ENCODE data around the gene ELAPOR2. TPM values are rescaled to one million over a fixed set of nuclear protein-coding genes. Genes with fewer than 3 reads are reported as not detected.

The ELAPOR2 gene
- total and polyA plus RNA-seq, 2 of the 13 experiments (the other 11 are each of a cell fraction or from before 2014, with no cell fraction given), result 7.8 to 8.4 TPM

DNA sequence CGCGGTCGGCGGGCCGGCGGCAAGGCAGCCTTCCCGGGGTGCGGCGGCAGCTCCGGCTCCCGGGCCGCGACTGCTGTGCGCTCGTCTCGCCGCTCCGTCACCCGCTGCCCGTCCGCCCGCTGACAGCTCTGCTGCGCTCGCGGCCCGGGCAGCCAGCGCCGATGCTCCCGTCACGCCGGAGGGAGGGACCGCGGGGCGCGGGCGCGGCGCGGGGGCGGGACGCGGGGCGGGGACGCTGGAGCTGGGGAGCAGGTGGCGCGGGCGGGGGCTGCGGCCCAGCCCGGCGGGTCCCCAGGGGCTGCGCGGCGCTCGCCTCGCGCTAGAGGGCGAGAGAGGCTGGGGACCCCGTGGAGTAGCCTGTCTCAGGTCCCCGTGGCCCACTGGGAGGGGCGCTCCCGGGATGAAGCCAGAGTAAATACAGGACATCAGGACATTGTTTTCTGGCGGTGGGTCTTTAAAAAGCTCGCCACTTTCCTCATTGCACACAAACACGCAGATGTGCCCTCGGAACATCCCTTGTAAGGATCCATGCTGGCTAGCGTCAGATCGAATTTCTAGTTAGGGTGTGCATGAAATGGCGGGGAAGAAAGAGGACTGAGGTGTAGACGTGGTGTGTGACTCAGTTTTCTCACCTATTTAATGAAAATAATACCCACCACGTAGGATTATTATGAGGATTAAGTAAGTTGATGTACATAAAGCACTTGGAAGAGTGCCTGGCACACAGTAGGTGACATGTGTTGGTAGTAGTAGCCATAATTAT is at the start of gene ELAPOR2 (continued):
- TF ChIP-seq NFE2 (CRISPR knock-in tag; IDR thresholded peaks at IDR 0.05), result no peak
- peak; percentile 47; the same call in 1 of the 2 replicates for TF ChIP-seq PATZ1 (CRISPR knock-in tag; IDR thresholded peaks at IDR 0.05)
- TF ChIP-seq HOXD1 (CRISPR knock-in tag; IDR thresholded peaks at IDR 0.05), result no peak
- no peak for TF ChIP-seq GTF2F1 (IDR thresholded peaks at IDR 0.05; ENCODE audit: low read length)
- no peak for TF ChIP-seq NFKBIZ (CRISPR knock-in tag; IDR thresholded peaks at IDR 0.05)
- no peak for TF ChIP-seq ZNF724P (CRISPR knock-in tag; IDR thresholded peaks at IDR 0.05; ENCODE audit: borderline replicate concordance)
- TF ChIP-seq ZKSCAN1 (IDR thresholded peaks at IDR 0.05; ENCODE audit: low read length), result peak; percentile 50; the same call in 1 of the 2 replicates
- no peak for TF ChIP-seq SUZ12 (IDR thresholded peaks at IDR 0.05; ENCODE audit: low read depth, low read length)
- TF ChIP-seq POLR2G (IDR thresholded peaks at IDR 0.05; ENCODE audit: low read depth, low read length), result no peak
- TF ChIP-seq ZNF713 (CRISPR knock-in tag; IDR thresholded peaks at IDR 0.05), result no peak
- TF ChIP-seq ATM (IDR thresholded peaks at IDR 0.05; ENCODE audit: borderline replicate concordance), result no peak
- TF ChIP-seq ZBTB7B (CRISPR knock-in tag; IDR thresholded peaks at IDR 0.05), result 0 out of 2 replicates have a peak, but pooled peaks have one; percentile 39
- TF ChIP-seq MAFF (IDR thresholded peaks at IDR 0.05; ENCODE audit: low read depth, low read length), result no peak
- no peak for TF ChIP-seq TCF7 (IDR thresholded peaks at IDR 0.05; ENCODE audit: low read depth)
- no peak for TF ChIP-seq RFXAP (CRISPR knock-in tag; IDR thresholded peaks at IDR 0.05; ENCODE audit: borderline replicate concordance)
- no peak for TF ChIP-seq POLR2AphosphoS2 (IDR thresholded peaks at IDR 0.05; ENCODE audit: low read depth, low read length)
- peak; percentile 56; the same call in 1 of the 2 replicates for TF ChIP-seq ATF7-NPFF (CRISPR knock-in tag; IDR thresholded peaks at IDR 0.05; ENCODE audit: low read depth)
- TF ChIP-seq, protein P1, sequence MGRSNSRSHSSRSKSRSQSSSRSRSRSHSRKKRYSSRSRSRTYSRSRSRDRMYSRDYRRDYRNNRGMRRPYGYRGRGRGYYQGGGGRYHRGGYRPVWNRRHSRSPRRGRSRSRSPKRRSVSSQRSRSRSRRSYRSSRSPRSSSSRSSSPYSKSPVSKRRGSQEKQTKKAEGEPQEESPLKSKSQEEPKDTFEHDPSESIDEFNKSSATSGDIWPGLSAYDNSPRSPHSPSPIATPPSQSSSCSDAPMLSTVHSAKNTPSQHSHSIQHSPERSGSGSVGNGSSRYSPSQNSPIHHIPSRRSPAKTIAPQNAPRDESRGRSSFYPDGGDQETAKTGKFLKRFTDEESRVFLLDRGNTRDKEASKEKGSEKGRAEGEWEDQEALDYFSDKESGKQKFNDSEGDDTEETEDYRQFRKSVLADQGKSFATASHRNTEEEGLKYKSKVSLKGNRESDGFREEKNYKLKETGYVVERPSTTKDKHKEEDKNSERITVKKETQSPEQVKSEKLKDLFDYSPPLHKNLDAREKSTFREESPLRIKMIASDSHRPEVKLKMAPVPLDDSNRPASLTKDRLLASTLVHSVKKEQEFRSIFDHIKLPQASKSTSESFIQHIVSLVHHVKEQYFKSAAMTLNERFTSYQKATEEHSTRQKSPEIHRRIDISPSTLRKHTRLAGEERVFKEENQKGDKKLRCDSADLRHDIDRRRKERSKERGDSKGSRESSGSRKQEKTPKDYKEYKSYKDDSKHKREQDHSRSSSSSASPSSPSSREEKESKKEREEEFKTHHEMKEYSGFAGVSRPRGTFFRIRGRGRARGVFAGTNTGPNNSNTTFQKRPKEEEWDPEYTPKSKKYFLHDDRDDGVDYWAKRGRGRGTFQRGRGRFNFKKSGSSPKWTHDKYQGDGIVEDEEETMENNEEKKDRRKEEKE (IDR thresholded peaks at IDR 0.05), result no peak
- TF ChIP-seq ZNF879 (CRISPR knock-in tag; IDR thresholded peaks at IDR 0.05), result no peak
- TF ChIP-seq, protein P2, sequence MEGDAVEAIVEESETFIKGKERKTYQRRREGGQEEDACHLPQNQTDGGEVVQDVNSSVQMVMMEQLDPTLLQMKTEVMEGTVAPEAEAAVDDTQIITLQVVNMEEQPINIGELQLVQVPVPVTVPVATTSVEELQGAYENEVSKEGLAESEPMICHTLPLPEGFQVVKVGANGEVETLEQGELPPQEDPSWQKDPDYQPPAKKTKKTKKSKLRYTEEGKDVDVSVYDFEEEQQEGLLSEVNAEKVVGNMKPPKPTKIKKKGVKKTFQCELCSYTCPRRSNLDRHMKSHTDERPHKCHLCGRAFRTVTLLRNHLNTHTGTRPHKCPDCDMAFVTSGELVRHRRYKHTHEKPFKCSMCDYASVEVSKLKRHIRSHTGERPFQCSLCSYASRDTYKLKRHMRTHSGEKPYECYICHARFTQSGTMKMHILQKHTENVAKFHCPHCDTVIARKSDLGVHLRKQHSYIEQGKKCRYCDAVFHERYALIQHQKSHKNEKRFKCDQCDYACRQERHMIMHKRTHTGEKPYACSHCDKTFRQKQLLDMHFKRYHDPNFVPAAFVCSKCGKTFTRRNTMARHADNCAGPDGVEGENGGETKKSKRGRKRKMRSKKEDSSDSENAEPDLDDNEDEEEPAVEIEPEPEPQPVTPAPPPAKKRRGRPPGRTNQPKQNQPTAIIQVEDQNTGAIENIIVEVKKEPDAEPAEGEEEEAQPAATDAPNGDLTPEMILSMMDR (CRISPR knock-in tag; IDR thresholded peaks at IDR 0.05), result peak; percentile 66
- no peak for TF ChIP-seq ZBTB37 (CRISPR knock-in tag; IDR thresholded peaks at IDR 0.05)
- 0 out of 2 replicates have a peak, but pooled peaks have one; percentile 26 for TF ChIP-seq CCDC6 (CRISPR knock-in tag; IDR thresholded peaks at IDR 0.05)

All from HepG2 (cell line).